Smooth muscle cell of the brain vasculature (primary cell): ENCODE results near the gene ROM1.
"Not testable (repeated sequence)": the region's sequence is repeated elsewhere in the genome, so short reads cannot be mapped to it uniquely, and the experiment has no call there.

Experiments
- DNase-seq: peaks from one replicate; pipeline ENCODE4 v3.0.0-alpha.2; 2012; ENCODE audit warnings: low read depth, low spot score

ROM1 gene

GRCh38 chr11:62585356-62585755 lies 27.7 kb upstream of the ROM1 start:
- DNase-seq, result not testable (repeated sequence)

GRCh38 chr11:62588966-62589637 lies 24.0 kb upstream of the ROM1 start:
- no peak for DNase-seq

GRCh38 chr11:62591448-62592145 lies 21.5 kb upstream of the ROM1 start, which contains the start of gene TUT1:
Gene TUT1, minus strand, starts transcription at chr11:62591523. Its CDS starts 38 bp downstream, at chr11:62591485.
- peak; percentile 97 for DNase-seq

GRCh38 chr11:62592146-62592815 lies 20.8 kb upstream of the ROM1 start:
- no peak for DNase-seq

- no peak for DNase-seq
Measured at GRCh38 chr11:62592989-62593421, 20.1 kb upstream of the ROM1 start.

- DNase-seq, result no peak
Measured at GRCh38 chr11:62593434-62594044, 19.5 kb upstream of the ROM1 start.

- DNase-seq, result no peak
Measured at GRCh38 chr11:62595124-62595523, 17.9 kb upstream of the ROM1 start.

GRCh38 chr11:62599069-62599696 lies 13.9 kb upstream of the ROM1 start:
- peak; percentile 94 for DNase-seq

- DNase-seq, result no peak
Measured at GRCh38 chr11:62599901-62600300, 13.2 kb upstream of the ROM1 start.

- DNase-seq, result no peak
Measured at GRCh38 chr11:62600367-62601121, 12.5 kb upstream of the ROM1 start.

GRCh38 chr11:62601122-62601371 lies 12.0 kb upstream of the ROM1 start:
- no peak for DNase-seq

- DNase-seq, result peak; percentile 96
Measured at GRCh38 chr11:62601372-62602140, 11.5 kb upstream of the ROM1 start, which contains the start of gene MTA2. Gene MTA2, minus strand, starts transcription at chr11:62601865. Its CDS starts 415 bp downstream, at chr11:62601450.

- DNase-seq, result no peak
Measured at GRCh38 chr11:62602141-62603071, 10.7 kb upstream of the ROM1 start.

- no peak for DNase-seq
Measured at GRCh38 chr11:62603072-62603408, 10.0 kb upstream of the ROM1 start.

- no peak for DNase-seq
Measured at GRCh38 chr11:62603776-62604299, 9.2 kb upstream of the ROM1 start.

GRCh38 chr11:62604460-62605120 lies 8.5 kb upstream of the ROM1 start:
- no peak for DNase-seq

GRCh38 chr11:62605467-62605866 lies 7.6 kb upstream of the ROM1 start:
- no peak for DNase-seq

GRCh38 chr11:62605902-62606301 lies 7.2 kb upstream of the ROM1 start:
- DNase-seq, result no peak

GRCh38 chr11:62607714-62608113 lies 5.3 kb upstream of the ROM1 start:
- no peak for DNase-seq
